ENCODE results near the gene KCNJ6. TPM values are rescaled to one million over a fixed set of nuclear protein-coding genes. Genes with fewer than 3 reads are reported as not detected.

The KCNJ6 gene
- total and polyA plus RNA-seq, 2 of the 8 experiments (the other 6 are each of a cell fraction or from before 2014, with no cell fraction given) = 0.51 to 1.2 TPM

DNA sequence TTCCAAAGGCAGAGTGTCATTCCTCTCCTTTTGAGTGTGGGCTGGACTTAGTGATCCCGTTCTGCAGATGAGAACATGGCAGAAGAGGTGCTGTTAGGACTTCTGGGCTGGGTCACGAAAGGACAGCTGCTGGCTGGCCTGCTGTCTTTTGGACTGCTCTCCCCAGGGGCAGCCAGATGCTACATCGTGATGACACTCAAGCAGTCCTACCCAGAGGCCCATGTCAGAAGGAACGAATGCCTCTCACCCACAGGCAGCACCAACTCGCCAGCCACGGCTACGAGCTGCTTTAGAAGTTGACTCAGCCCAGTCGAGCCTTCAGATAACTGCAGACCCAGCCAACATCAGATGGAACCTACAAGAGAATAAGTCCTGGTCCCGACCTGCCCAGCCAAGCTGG lies 156.5 kb downstream of the KCNJ6 start (continued):
- TF ChIP-seq TEAD4 (IDR thresholded peaks at IDR 0.05; ENCODE audit: low read depth, low read length) (no peak), ASH2L (IDR thresholded peaks at IDR 0.05; ENCODE audit: low read length) (no peak), SP1 (IDR thresholded peaks at IDR 0.05; ENCODE audit: low read depth, low read length) (no peak), RBBP5 (IDR thresholded peaks at IDR 0.05; ENCODE audit: borderline replicate concordance, low read depth, low read length) (no peak), MAFK (IDR thresholded peaks at IDR 0.05; ENCODE audit: low read depth, low read length) (no peak), SP2 (IDR thresholded peaks at IDR 0.05; ENCODE audit: low read length) (no peak), BRCA1 (IDR thresholded peaks at IDR 0.05; ENCODE audit: low read depth, low read length) (no peak)
- TF ChIP-seq, protein P1, sequence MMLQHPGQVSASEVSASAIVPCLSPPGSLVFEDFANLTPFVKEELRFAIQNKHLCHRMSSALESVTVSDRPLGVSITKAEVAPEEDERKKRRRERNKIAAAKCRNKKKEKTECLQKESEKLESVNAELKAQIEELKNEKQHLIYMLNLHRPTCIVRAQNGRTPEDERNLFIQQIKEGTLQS (IDR thresholded peaks at IDR 0.05; ENCODE audit: insufficient read depth, low read depth, low read length) = no peak
